WTC11 (cell line): ENCODE results near the gene AKR1C4.

Source experiments
- ETV6 ChIP-seq: sonication (generic); formaldehyde crosslinking; IDR thresholded peaks from 2 replicates; pipeline ENCODE4 v1.8.1; 2022; ENCODE audit warnings: mild to moderate bottlenecking, missing genetic modification reagents
- IRF2 ChIP-seq: sonication (generic); formaldehyde crosslinking; IDR thresholded peaks from 2 replicates; pipeline ENCODE4 v1.8.0; 2022; ENCODE audit warnings: low read depth, missing genetic modification reagents, borderline replicate concordance
- KAT7 ChIP-seq: sonication (generic); formaldehyde crosslinking; IDR thresholded peaks from 2 replicates; pipeline ENCODE4 v1.8.1; 2023; ENCODE audit warnings: missing genetic modification reagents, mild to moderate bottlenecking, borderline replicate concordance
- NFYB ChIP-seq: sonication (generic); formaldehyde crosslinking; conservative IDR thresholded peaks from 2 replicates; pipeline ENCODE4 v1.8.0; 2022; ENCODE audit warnings: low read depth, missing genetic modification reagents
- PRRX2 ChIP-seq: fragments of 250-450 bp; sonication (Bioruptor Pico); IDR thresholded peaks from 2 replicates; pipeline ENCODE4 v1.8.0; 2021; ENCODE audit warnings: mild to moderate bottlenecking
- SP1 ChIP-seq: sonication (generic); formaldehyde crosslinking; conservative IDR thresholded peaks from 2 replicates; pipeline ENCODE4 v1.8.1; 2022; ENCODE audit warnings: missing genetic modification reagents
- TF ChIP-seq, protein P1 (sequence below): sonication (generic); formaldehyde crosslinking; IDR thresholded peaks from 2 replicates; pipeline ENCODE4 v1.8.1; 2022; ENCODE audit warnings: missing genetic modification reagents, borderline replicate concordance
- TF ChIP-seq, protein P2 (sequence below): sonication (generic); formaldehyde crosslinking; IDR thresholded peaks from 2 replicates; pipeline ENCODE4 v1.8.1; 2023; ENCODE audit warnings: mild to moderate bottlenecking, missing genetic modification reagents, borderline replicate concordance
- TF ChIP-seq, protein P3 (sequence below): fragments of 200-600 bp; IDR thresholded peaks from 2 replicates; pipeline ENCODE4 v1.8.0; 2022; ENCODE audit warnings: antibody characterized with exemption
- TF ChIP-seq, protein P4 (sequence below): sonication (generic); formaldehyde crosslinking; IDR thresholded peaks from 2 replicates; pipeline ENCODE4 v1.8.0; 2022; ENCODE audit warnings: mild to moderate bottlenecking, missing genetic modification reagents
- TF ChIP-seq, protein P5 (sequence below): sonication (generic); formaldehyde crosslinking; IDR thresholded peaks from 2 replicates; pipeline ENCODE4 v1.8.1; 2023; ENCODE audit warnings: mild to moderate bottlenecking, missing genetic modification reagents

DNA sequence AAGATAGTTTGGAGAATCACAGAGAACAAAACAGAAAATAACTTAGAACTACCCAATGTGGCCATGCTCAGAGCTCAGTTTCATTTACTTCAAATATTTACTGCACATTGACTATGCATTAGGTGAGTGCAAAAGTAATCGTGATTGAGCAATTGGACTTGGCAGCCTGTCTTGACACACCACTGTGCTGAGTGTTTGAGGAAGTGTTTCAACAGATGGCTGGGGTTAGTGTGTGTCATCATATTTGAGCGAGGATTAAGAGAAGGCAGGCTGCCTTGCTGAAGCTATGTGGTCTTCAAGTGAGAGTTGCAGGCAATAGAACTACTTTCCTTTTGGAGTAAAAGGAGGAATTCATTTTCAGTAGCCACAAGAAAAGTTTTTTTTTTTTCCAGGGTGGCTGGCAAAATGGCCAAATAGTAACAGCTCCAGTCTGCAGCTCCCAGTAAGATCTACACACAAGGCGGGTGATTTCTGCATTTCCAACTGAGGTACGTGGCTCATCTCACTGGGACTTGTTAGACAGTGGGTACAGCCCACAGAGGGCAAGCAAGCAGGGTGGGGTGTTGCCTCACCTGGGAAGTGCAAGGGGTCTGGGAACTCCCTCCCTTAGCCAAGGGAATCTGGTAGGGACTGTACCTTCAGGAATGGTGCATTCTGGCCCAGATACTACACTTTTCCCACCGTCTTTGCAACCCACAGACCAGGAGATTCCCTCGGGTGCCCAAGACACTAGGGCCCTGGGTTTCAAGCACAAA, 37.6 kb downstream of the AKR1C4 start:
- TF ChIP-seq IRF2 (CRISPR knock-in tag) (no peak), ETV6 (CRISPR knock-in tag) (no peak), NFYB (CRISPR knock-in tag) (no peak), SP1 (CRISPR knock-in tag) (no peak), PRRX2 (no peak), KAT7 (CRISPR knock-in tag) (no peak)
- TF ChIP-seq, protein P1, sequence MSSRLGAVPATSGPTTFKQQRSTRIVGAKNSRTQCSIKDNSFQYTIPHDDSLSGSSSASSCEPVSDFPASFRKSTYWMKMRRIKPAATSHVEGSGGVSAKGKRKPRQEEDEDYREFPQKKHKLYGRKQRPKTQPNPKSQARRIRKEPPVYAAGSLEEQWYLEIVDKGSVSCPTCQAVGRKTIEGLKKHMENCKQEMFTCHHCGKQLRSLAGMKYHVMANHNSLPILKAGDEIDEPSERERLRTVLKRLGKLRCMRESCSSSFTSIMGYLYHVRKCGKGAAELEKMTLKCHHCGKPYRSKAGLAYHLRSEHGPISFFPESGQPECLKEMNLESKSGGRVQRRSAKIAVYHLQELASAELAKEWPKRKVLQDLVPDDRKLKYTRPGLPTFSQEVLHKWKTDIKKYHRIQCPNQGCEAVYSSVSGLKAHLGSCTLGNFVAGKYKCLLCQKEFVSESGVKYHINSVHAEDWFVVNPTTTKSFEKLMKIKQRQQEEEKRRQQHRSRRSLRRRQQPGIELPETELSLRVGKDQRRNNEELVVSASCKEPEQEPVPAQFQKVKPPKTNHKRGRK (CRISPR knock-in tag), result no peak
- TF ChIP-seq, protein P2, sequence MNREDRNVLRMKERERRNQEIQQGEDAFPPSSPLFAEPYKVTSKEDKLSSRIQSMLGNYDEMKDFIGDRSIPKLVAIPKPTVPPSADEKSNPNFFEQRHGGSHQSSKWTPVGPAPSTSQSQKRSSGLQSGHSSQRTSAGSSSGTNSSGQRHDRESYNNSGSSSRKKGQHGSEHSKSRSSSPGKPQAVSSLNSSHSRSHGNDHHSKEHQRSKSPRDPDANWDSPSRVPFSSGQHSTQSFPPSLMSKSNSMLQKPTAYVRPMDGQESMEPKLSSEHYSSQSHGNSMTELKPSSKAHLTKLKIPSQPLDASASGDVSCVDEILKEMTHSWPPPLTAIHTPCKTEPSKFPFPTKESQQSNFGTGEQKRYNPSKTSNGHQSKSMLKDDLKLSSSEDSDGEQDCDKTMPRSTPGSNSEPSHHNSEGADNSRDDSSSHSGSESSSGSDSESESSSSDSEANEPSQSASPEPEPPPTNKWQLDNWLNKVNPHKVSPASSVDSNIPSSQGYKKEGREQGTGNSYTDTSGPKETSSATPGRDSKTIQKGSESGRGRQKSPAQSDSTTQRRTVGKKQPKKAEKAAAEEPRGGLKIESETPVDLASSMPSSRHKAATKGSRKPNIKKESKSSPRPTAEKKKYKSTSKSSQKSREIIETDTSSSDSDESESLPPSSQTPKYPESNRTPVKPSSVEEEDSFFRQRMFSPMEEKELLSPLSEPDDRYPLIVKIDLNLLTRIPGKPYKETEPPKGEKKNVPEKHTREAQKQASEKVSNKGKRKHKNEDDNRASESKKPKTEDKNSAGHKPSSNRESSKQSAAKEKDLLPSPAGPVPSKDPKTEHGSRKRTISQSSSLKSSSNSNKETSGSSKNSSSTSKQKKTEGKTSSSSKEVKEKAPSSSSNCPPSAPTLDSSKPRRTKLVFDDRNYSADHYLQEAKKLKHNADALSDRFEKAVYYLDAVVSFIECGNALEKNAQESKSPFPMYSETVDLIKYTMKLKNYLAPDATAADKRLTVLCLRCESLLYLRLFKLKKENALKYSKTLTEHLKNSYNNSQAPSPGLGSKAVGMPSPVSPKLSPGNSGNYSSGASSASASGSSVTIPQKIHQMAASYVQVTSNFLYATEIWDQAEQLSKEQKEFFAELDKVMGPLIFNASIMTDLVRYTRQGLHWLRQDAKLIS (CRISPR knock-in tag), result no peak
- TF ChIP-seq, protein P3, sequence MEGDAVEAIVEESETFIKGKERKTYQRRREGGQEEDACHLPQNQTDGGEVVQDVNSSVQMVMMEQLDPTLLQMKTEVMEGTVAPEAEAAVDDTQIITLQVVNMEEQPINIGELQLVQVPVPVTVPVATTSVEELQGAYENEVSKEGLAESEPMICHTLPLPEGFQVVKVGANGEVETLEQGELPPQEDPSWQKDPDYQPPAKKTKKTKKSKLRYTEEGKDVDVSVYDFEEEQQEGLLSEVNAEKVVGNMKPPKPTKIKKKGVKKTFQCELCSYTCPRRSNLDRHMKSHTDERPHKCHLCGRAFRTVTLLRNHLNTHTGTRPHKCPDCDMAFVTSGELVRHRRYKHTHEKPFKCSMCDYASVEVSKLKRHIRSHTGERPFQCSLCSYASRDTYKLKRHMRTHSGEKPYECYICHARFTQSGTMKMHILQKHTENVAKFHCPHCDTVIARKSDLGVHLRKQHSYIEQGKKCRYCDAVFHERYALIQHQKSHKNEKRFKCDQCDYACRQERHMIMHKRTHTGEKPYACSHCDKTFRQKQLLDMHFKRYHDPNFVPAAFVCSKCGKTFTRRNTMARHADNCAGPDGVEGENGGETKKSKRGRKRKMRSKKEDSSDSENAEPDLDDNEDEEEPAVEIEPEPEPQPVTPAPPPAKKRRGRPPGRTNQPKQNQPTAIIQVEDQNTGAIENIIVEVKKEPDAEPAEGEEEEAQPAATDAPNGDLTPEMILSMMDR, result no peak
- TF ChIP-seq, protein P4, sequence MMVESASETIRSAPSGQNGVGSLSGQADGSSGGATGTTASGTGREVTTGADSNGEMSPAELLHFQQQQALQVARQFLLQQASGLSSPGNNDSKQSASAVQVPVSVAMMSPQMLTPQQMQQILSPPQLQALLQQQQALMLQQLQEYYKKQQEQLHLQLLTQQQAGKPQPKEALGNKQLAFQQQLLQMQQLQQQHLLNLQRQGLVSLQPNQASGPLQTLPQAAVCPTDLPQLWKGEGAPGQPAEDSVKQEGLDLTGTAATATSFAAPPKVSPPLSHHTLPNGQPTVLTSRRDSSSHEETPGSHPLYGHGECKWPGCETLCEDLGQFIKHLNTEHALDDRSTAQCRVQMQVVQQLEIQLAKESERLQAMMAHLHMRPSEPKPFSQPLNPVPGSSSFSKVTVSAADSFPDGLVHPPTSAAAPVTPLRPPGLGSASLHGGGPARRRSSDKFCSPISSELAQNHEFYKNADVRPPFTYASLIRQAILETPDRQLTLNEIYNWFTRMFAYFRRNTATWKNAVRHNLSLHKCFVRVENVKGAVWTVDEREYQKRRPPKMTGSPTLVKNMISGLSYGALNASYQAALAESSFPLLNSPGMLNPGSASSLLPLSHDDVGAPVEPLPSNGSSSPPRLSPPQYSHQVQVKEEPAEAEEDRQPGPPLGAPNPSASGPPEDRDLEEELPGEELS, result no peak
- TF ChIP-seq, protein P5, sequence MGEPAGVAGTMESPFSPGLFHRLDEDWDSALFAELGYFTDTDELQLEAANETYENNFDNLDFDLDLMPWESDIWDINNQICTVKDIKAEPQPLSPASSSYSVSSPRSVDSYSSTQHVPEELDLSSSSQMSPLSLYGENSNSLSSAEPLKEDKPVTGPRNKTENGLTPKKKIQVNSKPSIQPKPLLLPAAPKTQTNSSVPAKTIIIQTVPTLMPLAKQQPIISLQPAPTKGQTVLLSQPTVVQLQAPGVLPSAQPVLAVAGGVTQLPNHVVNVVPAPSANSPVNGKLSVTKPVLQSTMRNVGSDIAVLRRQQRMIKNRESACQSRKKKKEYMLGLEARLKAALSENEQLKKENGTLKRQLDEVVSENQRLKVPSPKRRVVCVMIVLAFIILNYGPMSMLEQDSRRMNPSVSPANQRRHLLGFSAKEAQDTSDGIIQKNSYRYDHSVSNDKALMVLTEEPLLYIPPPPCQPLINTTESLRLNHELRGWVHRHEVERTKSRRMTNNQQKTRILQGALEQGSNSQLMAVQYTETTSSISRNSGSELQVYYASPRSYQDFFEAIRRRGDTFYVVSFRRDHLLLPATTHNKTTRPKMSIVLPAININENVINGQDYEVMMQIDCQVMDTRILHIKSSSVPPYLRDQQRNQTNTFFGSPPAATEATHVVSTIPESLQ (CRISPR knock-in tag), result no peak
